CD14-positive monocyte (primary cell): ENCODE results near the gene SAMHD1. TPM values are rescaled to one million over a fixed set of nuclear protein-coding genes. Genes with fewer than 3 reads are reported as not detected.
"Not testable (repeated sequence)": the region's sequence is repeated elsewhere in the genome, so short reads cannot be mapped to it uniquely, and the experiment has no call there.

Source experiments
- DNase-seq, 3 donors: peaks; one replicate each; pipeline ENCODE4 v3.0.0-alpha.2; 2011 to 2022
- H2AFZ ChIP-seq: 2 replicates; pipeline ENCODE4 v1.6.0; 2012; ENCODE audit warnings: mild to moderate bottlenecking, low read depth, low read length, inconsistent platforms; ENCODE audit not compliant: insufficient read depth, poor library complexity, severe bottlenecking
- H3K27ac ChIP-seq, 2 donors: 1 replicate in 1 of 2; 2 replicates in 1 of 2; pipeline ENCODE4 v1.5.1; 2012 to 2013; ENCODE audit warnings: low read length in 2 of 2, control low read depth in 1 of 2, inconsistent platforms in 1 of 2, low read depth in 1 of 2, mild to moderate bottlenecking in 1 of 2
- H3K27me3 ChIP-seq, 2 donors: one replicate each; pipeline versions ENCODE4 v1.6.0 to v1.6.1; 2011 to 2013; ENCODE audit warnings: low read length in 2 of 2; ENCODE audit not compliant: control insufficient read depth in 2 of 2, insufficient read depth in 2 of 2
- H3K36me3 ChIP-seq, 2 donors: replicated peaks in 1 of 2; 1 replicate in 1 of 2; 2 replicates in 1 of 2; pipeline versions ENCODE4 v1.5.1 to v1.6.1; 2012 to 2013; ENCODE audit warnings: low read length in 2 of 2, control low read depth in 1 of 2, inconsistent platforms in 1 of 2, mild to moderate bottlenecking in 1 of 2; ENCODE audit not compliant: insufficient read depth in 2 of 2, control insufficient read depth in 1 of 2
- H3K4me1 ChIP-seq, 2 donors: 1 replicate in 1 of 2; 2 replicates in 1 of 2; pipeline versions ENCODE4 v1.5.1 to v1.6.1; 2012 to 2013; ENCODE audit warnings: low read length in 2 of 2, control low read depth in 1 of 2, inconsistent platforms in 1 of 2, mild to moderate bottlenecking in 1 of 2, moderate library complexity in 1 of 2; ENCODE audit not compliant: insufficient read depth in 2 of 2, control insufficient read depth in 1 of 2
- H3K4me2 ChIP-seq: replicated peaks from 2 replicates; pipeline ENCODE3; 2012; ENCODE audit warnings: low read length, moderate library complexity, mild to moderate bottlenecking; ENCODE audit not compliant: poor library complexity, severe bottlenecking; ENCODE audit errors: extremely low read depth
- H3K4me3 ChIP-seq, 3 experiments: fragments of 200-600 bp in 1 of 3; sonication (generic) in 1 of 3; replicated peaks in 1 of 3; 1 replicate in 2 of 3; 2 replicates in 1 of 3; pipeline ENCODE4 v1.5.1; 2011 to 2013; ENCODE audit warnings: low read length in 3 of 3, mild to moderate bottlenecking in 3 of 3, control low read depth in 2 of 3, low read depth in 2 of 3, inconsistent platforms in 1 of 3, moderate library complexity in 1 of 3
- H3K79me2 ChIP-seq: 2 replicates; pipeline ENCODE4 v1.6.0; 2012; ENCODE audit warnings: mild to moderate bottlenecking, control low read depth, inconsistent platforms, low read length, moderate library complexity; ENCODE audit not compliant: insufficient read depth
- H3K9ac ChIP-seq: 2 replicates; pipeline ENCODE4 v1.6.0; 2017; ENCODE audit warnings: low read length, mild to moderate bottlenecking; ENCODE audit not compliant: insufficient read depth, poor library complexity, severe bottlenecking
- H3K9me3 ChIP-seq, 2 donors: replicated peaks in 1 of 2; 1 replicate in 1 of 2; 2 replicates in 1 of 2; pipeline versions ENCODE4 v1.5.1 to v1.6.1; 2012 to 2013; ENCODE audit warnings: low read length in 2 of 2, control low read depth in 1 of 2; ENCODE audit not compliant: control insufficient read depth in 1 of 2, insufficient read depth in 1 of 2
- H4K20me1 ChIP-seq: 2 replicates; pipeline ENCODE4 v1.6.0; 2012; ENCODE audit warnings: mild to moderate bottlenecking, low read length, control low read depth, moderate library complexity; ENCODE audit not compliant: insufficient read depth
- H3K27ac Mint-ChIP-seq, 7 donors: one replicate each; pipeline ENCODE4 v1.8.0; 2020; ENCODE audit warnings: mild to moderate bottlenecking in 7 of 7, mixed read lengths in 7 of 7, moderate library complexity in 6 of 7, inconsistent platforms in 2 of 7
- H3K27me3 Mint-ChIP-seq, 3 donors: one replicate each; pipeline ENCODE4 v1.8.0; 2021 to 2022; ENCODE audit warnings: low read depth in 3 of 3, mild to moderate bottlenecking in 3 of 3, mixed read lengths in 3 of 3, moderate library complexity in 3 of 3, inconsistent platforms in 1 of 3
- H3K36me3 Mint-ChIP-seq, 2 donors: one replicate each; pipeline ENCODE4 v1.8.0; 2020; ENCODE audit warnings: mixed read lengths in 2 of 2, inconsistent platforms in 1 of 2, mild to moderate bottlenecking in 1 of 2
- H3K4me1 Mint-ChIP-seq: one replicate; pipeline ENCODE4 v1.8.0; 2020; ENCODE audit warnings: mild to moderate bottlenecking, mixed read lengths
- H3K4me3 Mint-ChIP-seq, 2 donors: one replicate each; pipeline ENCODE4 v1.8.0; 2020; ENCODE audit warnings: mild to moderate bottlenecking in 2 of 2, mixed read lengths in 2 of 2, moderate library complexity in 1 of 2
- H3K9me3 Mint-ChIP-seq, 7 donors: one replicate each; pipeline ENCODE4 v1.8.0; 2020 to 2022; ENCODE audit warnings: mixed read lengths in 7 of 7, mild to moderate bottlenecking in 6 of 7, moderate library complexity in 6 of 7, inconsistent platforms in 2 of 7
- WGBS: methylation state at CpG from one replicate; pipeline ENCODE4 v1.1.5; 2013; ENCODE audit warnings: missing lambda C conversion rate; ENCODE audit not compliant: insufficient coverage; 5-methylcytosine and 5-hydroxymethylcytosine counted together
- intact Hi-C, 2 donors: fragments of 100-400 bp; cut with micrococcal nuclease; formaldehyde crosslinking; loops; one replicate each; pipeline versions ENCODE4 v1.15.0 to v1.15.1; 2023
- polyA plus RNA-seq, 3 donors: library from polyadenylated mRNA; depleted of rRNA in 1 of 3; unstranded in 2 of 3; stranded (reverse) in 1 of 3; fragments of 300-500 nt in 2 of 3; fragments of >200 nt in 1 of 3; fragmentation: Illumina TruSeq in 2 of 3; gene quantifications; 1 replicate in 2 of 3; 2 replicates in 1 of 3; pipeline ENCODE4 v1.2.3, GENCODE V29; 2012 to 2021
- TF ChIP-seq, protein P1 (sequence below): fragments of 200-600 bp; IDR thresholded peaks from one replicate; pipeline ENCODE4 v1.8.0; 2022; ENCODE audit warnings: antibody characterized with exemption, mild to moderate bottlenecking

SAMHD1 gene
- polyA plus RNA-seq, 3 donors, result 232 to 796 (median 590) TPM

DNA sequence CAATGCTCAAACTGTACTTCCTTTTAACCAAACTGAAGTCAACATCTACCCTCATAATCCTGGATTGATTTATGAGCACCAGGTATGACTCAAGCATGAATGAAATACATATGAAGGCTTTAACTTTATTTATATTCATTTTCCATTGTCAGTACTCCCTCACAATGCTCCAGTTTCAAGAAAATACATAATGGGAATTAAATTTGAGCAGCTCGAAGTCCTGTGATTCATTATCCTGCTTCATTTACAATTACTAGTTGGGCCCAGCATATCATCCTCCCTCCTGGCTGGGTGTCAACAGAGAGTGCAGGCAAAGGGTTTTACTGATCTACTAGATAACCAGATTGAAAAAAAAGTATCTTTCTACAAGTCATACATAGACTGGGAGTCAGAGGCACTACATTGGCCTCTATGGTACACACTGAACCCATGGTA lies 10.1 kb downstream of the SAMHD1 start:
- Histone ChIP-seq H4K20me1 (peaks cover 98% of the 10 kb centered on the region), H3K79me2 (peaks cover 100% of the 10 kb centered on the region), H3K36me3 (peaks cover 88 to 98% of the 10 kb centered on the region in 2 donors), H3K4me2 (peak overlapping the region; percentile 14), H3K27ac (peak overlapping the region in 1 of 2 donors; percentile 84), H3K4me3 (peak overlapping the region in 1 of 3 experiments; percentile 28), H3K9me3 (no peaks in the 10 kb centered on the region), H3K9ac (no peak overlapping the region), H3K27me3 (no peaks in the 10 kb centered on the region), H2AFZ (no peak overlapping the region), H3K4me1 (peaks cover 59 to 91% of the 10 kb centered on the region in 2 donors)
- intact Hi-C loops, result no loop called here
- no CpG with 5 or more reads among the region's 1 CpG for WGBS
- Mint-ChIP-seq H3K27me3 (peaks cover 0 to 2% (median 0%) of the 10 kb centered on the region in 3 donors), H3K27ac (peak overlapping the region; percentile 38 to 96 (median 89)), H3K36me3 (peaks cover 76 to 98% of the 10 kb centered on the region in 2 donors), H3K4me3 (no peak overlapping the region), H3K4me1 (peaks cover 63% of the 10 kb centered on the region), H3K9me3 (no peaks in the 10 kb centered on the region)
- TF ChIP-seq, protein P1, sequence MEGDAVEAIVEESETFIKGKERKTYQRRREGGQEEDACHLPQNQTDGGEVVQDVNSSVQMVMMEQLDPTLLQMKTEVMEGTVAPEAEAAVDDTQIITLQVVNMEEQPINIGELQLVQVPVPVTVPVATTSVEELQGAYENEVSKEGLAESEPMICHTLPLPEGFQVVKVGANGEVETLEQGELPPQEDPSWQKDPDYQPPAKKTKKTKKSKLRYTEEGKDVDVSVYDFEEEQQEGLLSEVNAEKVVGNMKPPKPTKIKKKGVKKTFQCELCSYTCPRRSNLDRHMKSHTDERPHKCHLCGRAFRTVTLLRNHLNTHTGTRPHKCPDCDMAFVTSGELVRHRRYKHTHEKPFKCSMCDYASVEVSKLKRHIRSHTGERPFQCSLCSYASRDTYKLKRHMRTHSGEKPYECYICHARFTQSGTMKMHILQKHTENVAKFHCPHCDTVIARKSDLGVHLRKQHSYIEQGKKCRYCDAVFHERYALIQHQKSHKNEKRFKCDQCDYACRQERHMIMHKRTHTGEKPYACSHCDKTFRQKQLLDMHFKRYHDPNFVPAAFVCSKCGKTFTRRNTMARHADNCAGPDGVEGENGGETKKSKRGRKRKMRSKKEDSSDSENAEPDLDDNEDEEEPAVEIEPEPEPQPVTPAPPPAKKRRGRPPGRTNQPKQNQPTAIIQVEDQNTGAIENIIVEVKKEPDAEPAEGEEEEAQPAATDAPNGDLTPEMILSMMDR, result no peak
- no peak for DNase-seq

DNA sequence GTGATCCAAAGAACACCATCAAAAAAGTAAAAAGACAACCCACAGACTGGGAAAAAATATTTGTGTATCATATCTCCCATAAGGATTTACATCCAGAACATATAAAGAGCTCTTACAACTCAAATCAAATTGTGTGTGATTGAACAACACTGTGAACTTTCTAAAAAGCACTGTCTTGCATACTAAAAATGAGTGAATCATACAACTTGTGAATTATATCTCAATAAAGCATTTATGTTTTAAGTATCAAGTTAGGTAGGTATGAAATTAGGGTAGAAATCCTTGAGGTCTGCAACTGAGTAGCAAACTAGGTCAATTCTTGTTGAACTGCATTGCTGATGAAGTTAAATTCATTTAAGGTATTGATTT lies 14.1 kb downstream of the SAMHD1 start:
- Mint-ChIP-seq H3K9me3 (no peaks in the 10 kb centered on the region), H3K36me3 (peaks cover 67 to 97% of the 10 kb centered on the region in 2 donors), H3K4me3 (no peak overlapping the region), H3K4me1 (peaks cover 55% of the 10 kb centered on the region), H3K27ac (peak overlapping the region; percentile 24 to 83 (median 75)), H3K27me3 (peaks cover 0 to 2% (median 2%) of the 10 kb centered on the region in 3 donors)
- DNase-seq, result no peak
- H3K27me3 ChIP-seq, result no peaks in the 10 kb centered on the region
- no peaks in the 10 kb centered on the region for H3K9me3 ChIP-seq
- H3K27ac ChIP-seq, result peak overlapping the region in 1 of 2 donors; percentile 65
- intact Hi-C loops, result no loop called here
- peaks cover 100% of the 10 kb centered on the region for H4K20me1 ChIP-seq
- peak overlapping the region; percentile 7 for H3K4me2 ChIP-seq
- peaks cover 40 to 72% of the 10 kb centered on the region in 2 donors for H3K4me1 ChIP-seq
- no peak overlapping the region for H3K4me3 ChIP-seq
- H3K36me3 ChIP-seq, result peaks cover 93 to 98% of the 10 kb centered on the region in 2 donors
- no peak overlapping the region for H3K9ac ChIP-seq
- no peak overlapping the region for H2AFZ ChIP-seq
- peaks cover 100% of the 10 kb centered on the region for H3K79me2 ChIP-seq
- TF ChIP-seq, protein P1, result no peak

DNA sequence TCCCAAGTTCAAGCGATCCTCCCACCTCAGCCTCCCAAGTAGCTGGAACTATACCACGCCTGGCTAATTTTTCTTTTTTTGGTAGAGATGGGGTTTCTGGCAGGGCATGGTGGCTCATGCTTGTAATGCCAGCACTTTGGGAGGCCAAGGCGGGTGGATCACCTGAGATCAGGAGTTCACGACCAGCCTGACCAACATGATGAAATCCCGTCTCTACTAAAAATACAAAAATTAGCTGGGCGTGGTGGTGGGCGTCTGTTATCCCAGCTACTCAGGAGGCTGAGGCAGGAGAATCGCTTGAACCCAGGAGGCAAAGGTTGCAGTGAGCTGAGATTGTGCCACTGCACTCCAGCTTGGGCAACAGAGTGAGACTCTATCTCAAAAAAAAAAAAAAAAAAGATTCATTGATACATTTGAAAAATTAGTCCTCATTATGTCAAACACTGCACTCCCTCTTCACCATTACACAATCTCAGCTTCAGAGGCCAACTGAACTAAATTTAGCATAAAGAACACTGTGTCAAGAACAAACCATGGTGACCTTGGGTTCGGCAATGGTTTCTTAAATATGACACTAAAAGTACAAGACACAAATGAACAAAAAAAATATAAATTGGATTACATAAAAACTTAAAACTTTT lies 14.6 kb downstream of the SAMHD1 start:
- DNase-seq, H3K27me3 ChIP-seq, H3K9ac ChIP-seq, H3K4me3 ChIP-seq, H3K9me3 Mint-ChIP-seq, intact Hi-C loops, H3K9me3 ChIP-seq, H3K27me3 Mint-ChIP-seq, H2AFZ ChIP-seq, H3K4me3 Mint-ChIP-seq: not testable (repeated sequence)
- H3K27ac Mint-ChIP-seq, result peak overlapping the region; percentile 24 to 83 (median 75)
- Histone ChIP-seq H3K27ac (peak overlapping the region in 1 of 2 donors; percentile 65), H3K36me3 (peaks cover 90 to 95% of the 10 kb centered on the region in 2 donors), H3K79me2 (peaks cover 100% of the 10 kb centered on the region), H3K4me2 (peak overlapping the region; percentile 7), H3K4me1 (peaks cover 41 to 73% of the 10 kb centered on the region in 2 donors), H4K20me1 (peaks cover 100% of the 10 kb centered on the region)
- peaks cover 59% of the 10 kb centered on the region for H3K4me1 Mint-ChIP-seq
- H3K36me3 Mint-ChIP-seq, result peaks cover 70 to 97% of the 10 kb centered on the region in 2 donors
- no CpG with 5 or more reads among the region's 9 CpGs for WGBS
